H1 (cell line): ENCODE results near the gene CD34. TPM values are rescaled to one million over a fixed set of nuclear protein-coding genes. Genes with fewer than 3 reads are reported as not detected.

ENCODE experiments used
- CTCF ChIA-PET: fragments of 300-600 bp; sonication (Branson Sonifier 250); formaldehyde crosslinking; loops from one replicate; lab custom pipeline; 2021; ENCODE audit not compliant: partially characterized antibody; lab: Charles Lee
- POLR2A ChIA-PET: fragments of 300-600 bp; sonication (Branson Sonifier 250); formaldehyde crosslinking; loops from one replicate; lab custom pipeline; 2021; ENCODE audit warnings: inconsistent platforms; ENCODE audit not compliant: partially characterized antibody; lab: Charles Lee
- DNase-seq, 2 experiments: peaks; one replicate each; pipeline versions ENCODE4 v3.0.0 to v3.0.0-alpha.2; 2010 to 2022; ENCODE audit warnings: low spot score in 2 of 2, low read depth in 1 of 2, mixed read lengths in 1 of 2
- FAIRE-seq: peaks from 2 replicates; lab custom pipeline; 2011; peaks lifted over from hg19 to GRCh38; lab: Jason Lieb, UNC
- H2AFZ ChIP-seq: 2 replicates; pipeline ENCODE4 v1.8.1; 2012; ENCODE audit warnings: low read length, inconsistent platforms
- H2AK5ac ChIP-seq: 2 replicates; pipeline ENCODE4 v1.6.1; 2013; ENCODE audit warnings: low read depth, low read length
- H2BK120ac ChIP-seq: replicated peaks from 2 replicates; pipeline ENCODE3; 2013; ENCODE audit warnings: low read depth, low read length, inconsistent platforms
- H2BK12ac ChIP-seq: 2 replicates; pipeline ENCODE4 v1.6.1; 2013; ENCODE audit warnings: low read depth, low read length
- H2BK15ac ChIP-seq: 2 replicates; pipeline ENCODE4 v1.6.1; 2013; ENCODE audit warnings: low read length
- H2BK20ac ChIP-seq: 2 replicates; pipeline ENCODE4 v1.6.1; 2013; ENCODE audit warnings: low read length
- H2BK5ac ChIP-seq: 2 replicates; pipeline ENCODE4 v1.6.1; 2013; ENCODE audit warnings: low read depth, low read length
- H3K14ac ChIP-seq: 2 replicates; pipeline ENCODE4 v1.6.1; 2013; ENCODE audit warnings: inconsistent platforms; ENCODE audit not compliant: insufficient read length
- H3K18ac ChIP-seq: 2 replicates; pipeline ENCODE4 v1.6.1; 2013; ENCODE audit warnings: low read length; ENCODE audit errors: extremely low read depth
- H3K23ac ChIP-seq: 2 replicates; pipeline ENCODE4 v1.6.1; 2013; ENCODE audit warnings: inconsistent platforms; ENCODE audit not compliant: insufficient read length
- H3K23me2 ChIP-seq: 2 replicates; pipeline ENCODE4 v1.6.1; 2013; ENCODE audit warnings: low read depth, low read length
- H3K27ac ChIP-seq: 2 replicates; pipeline ENCODE4 v1.6.1; 2011; ENCODE audit warnings: low read depth, low read length, inconsistent platforms
- H3K27me3 ChIP-seq, 4 experiments: replicated peaks in 1 of 4; 1 replicate in 1 of 4; 2 replicates in 3 of 4; pipeline versions ENCODE4 v1.6.1 to v1.8.1; 2011 to 2013; ENCODE audit warnings: low read length in 3 of 4, mild to moderate bottlenecking in 3 of 4, inconsistent platforms in 2 of 4, mixed read lengths in 2 of 4, moderate library complexity in 1 of 4; ENCODE audit not compliant: control insufficient read depth in 3 of 4, insufficient read depth in 3 of 4; ENCODE audit errors: extremely low read depth in 1 of 4
- H3K36me3 ChIP-seq, 4 experiments: 2 replicates each; pipeline versions ENCODE4 v1.6.1 to v1.8.1; 2011 to 2013; ENCODE audit warnings: mild to moderate bottlenecking in 4 of 4, low read length in 3 of 4, moderate library complexity in 2 of 4, control low read depth in 1 of 4, inconsistent platforms in 1 of 4; ENCODE audit not compliant: insufficient read depth in 4 of 4, control insufficient read depth in 2 of 4
- H3K4ac ChIP-seq: replicated peaks from 2 replicates; pipeline ENCODE3; 2013; ENCODE audit warnings: low read length, low read depth, mixed read lengths, inconsistent platforms; ENCODE audit not compliant: insufficient read length
- H3K4me1 ChIP-seq, 4 experiments: replicated peaks in 1 of 4; 1 replicate in 1 of 4; 2 replicates in 3 of 4; pipeline versions ENCODE4 v1.6.1 to v1.8.1; 2011 to 2013; ENCODE audit warnings: low read length in 3 of 4, inconsistent platforms in 2 of 4, mixed read lengths in 1 of 4; ENCODE audit not compliant: insufficient read depth in 4 of 4, control insufficient read depth in 3 of 4
- H3K4me2 ChIP-seq, 2 experiments: 2 replicates each; pipeline versions ENCODE4 v1.6.1 to v1.8.1; 2011 to 2013; ENCODE audit warnings: low read depth in 2 of 2, low read length in 2 of 2, control low read depth in 1 of 2, inconsistent platforms in 1 of 2, mild to moderate bottlenecking in 1 of 2; ENCODE audit not compliant: insufficient read depth in 1 of 2
- H3K4me3 ChIP-seq, 4 experiments: fragments of 200-600, 300-600 bp in 1 of 4; sonication (generic), shearing (Covaris generic), sonication (Bioruptor Twin) in 1 of 4; 2 replicates each; pipeline versions ENCODE4 v1.5.1 to v1.8.1; 2011 to 2016; ENCODE audit warnings: low read length in 4 of 4, low read depth in 3 of 4, control low read depth in 2 of 4, inconsistent platforms in 2 of 4, mild to moderate bottlenecking in 2 of 4, mixed read lengths in 1 of 4, moderate library complexity in 1 of 4; ENCODE audit not compliant: insufficient read depth in 2 of 4; ENCODE audit errors: extremely low read depth in 1 of 4
- H3K56ac ChIP-seq: replicated peaks from 2 replicates; pipeline ENCODE3; 2013; ENCODE audit warnings: low read depth, mild to moderate bottlenecking, mixed read lengths, low read length, inconsistent platforms; ENCODE audit not compliant: insufficient read length
- H3K79me1 ChIP-seq: 2 replicates; pipeline ENCODE4 v1.6.1; 2013; ENCODE audit warnings: low read depth, low read length, control low read depth
- H3K79me2 ChIP-seq, 2 experiments: 2 replicates each; pipeline versions ENCODE4 v1.6.1 to v1.8.1; 2012 to 2013; ENCODE audit warnings: low read length in 2 of 2, mild to moderate bottlenecking in 2 of 2, inconsistent platforms in 1 of 2; ENCODE audit not compliant: insufficient read depth in 2 of 2, control insufficient read depth in 1 of 2
- H3K9ac ChIP-seq, 4 experiments: replicated peaks in 1 of 4; 1 replicate in 1 of 4; 2 replicates in 3 of 4; pipeline versions ENCODE4 v1.6.1 to v1.8.1; 2011 to 2013; ENCODE audit warnings: low read depth in 3 of 4, low read length in 3 of 4, control low read depth in 2 of 4, mild to moderate bottlenecking in 2 of 4, moderate library complexity in 2 of 4, inconsistent platforms in 1 of 4; ENCODE audit errors: extremely low read depth in 1 of 4
- H3K9me3 ChIP-seq, 2 experiments: 2 replicates each; pipeline versions ENCODE4 v1.6.1 to v1.8.1; 2012 to 2013; ENCODE audit warnings: mild to moderate bottlenecking in 2 of 2, moderate library complexity in 2 of 2, control low read depth in 1 of 2, inconsistent platforms in 1 of 2, low read depth in 1 of 2, low read length in 1 of 2, mixed read lengths in 1 of 2; ENCODE audit not compliant: insufficient read depth in 2 of 2
- H4K20me1 ChIP-seq, 2 experiments: replicated peaks in 1 of 2; 2 replicates each; pipeline versions ENCODE3 to v1.8.1; 2011 to 2013; ENCODE audit warnings: inconsistent platforms in 2 of 2, low read length in 2 of 2, mild to moderate bottlenecking in 1 of 2; ENCODE audit not compliant: insufficient read depth in 2 of 2, control insufficient read depth in 1 of 2
- H4K5ac ChIP-seq: 2 replicates; pipeline ENCODE4 v1.6.1; 2013; ENCODE audit warnings: low read length, low read depth, mixed read lengths, inconsistent platforms; ENCODE audit not compliant: insufficient read length
- H4K8ac ChIP-seq: 2 replicates; pipeline ENCODE4 v1.8.0; 2013; ENCODE audit warnings: mild to moderate bottlenecking, moderate library complexity, low read length, inconsistent platforms; ENCODE audit not compliant: insufficient read depth; ENCODE audit errors: extremely low read depth
- H4K91ac ChIP-seq: replicated peaks from 2 replicates; pipeline ENCODE3; 2013; ENCODE audit warnings: low read length, mixed read lengths, inconsistent platforms; ENCODE audit not compliant: insufficient read length
- CBX8 ChIP-seq: fragments of 300-800, 300-1000 bp; sonication (generic); IDR thresholded peaks from 2 replicates; pipeline ENCODE4 v1.7.1; 2016; ENCODE audit warnings: low read depth, low read length, borderline replicate concordance
- POU5F1 ChIP-seq: IDR thresholded peaks from 2 replicates; pipeline ENCODE4 v1.6.1; 2011; ENCODE audit warnings: low read depth, mild to moderate bottlenecking, low read length, moderate library complexity
- SP4 ChIP-seq: IDR thresholded peaks from 2 replicates; pipeline ENCODE4 v1.6.1; 2012; ENCODE audit warnings: low read length, inconsistent platforms
- WGBS, 2 experiments: shearing (Covaris generic) in 1 of 2; methylation state at CpG; one replicate each; pipeline versions ENCODE4 v1.1.6 to v1.1.7; 2013 to 2015; ENCODE audit warnings: low lambda C conversion rate in 2 of 2, mixed read lengths in 2 of 2, inconsistent platforms in 1 of 2, low coverage in 1 of 2, missing lambda C conversion rate in 1 of 2; ENCODE audit not compliant: insufficient replicate concordance in 2 of 2, insufficient coverage in 1 of 2, insufficient read length in 1 of 2; ENCODE audit errors: extremely low coverage in 1 of 2, missing lambda C conversion rate in 1 of 2; 5-methylcytosine and 5-hydroxymethylcytosine counted together
- polyA plus RNA-seq, 7 experiments: library from polyadenylated mRNA; depleted of rRNA in 3 of 7; stranded (reverse) in 5 of 7; unstranded in 2 of 7; fragments of >200 nt in 5 of 7; fragments of 200-250 nt in 2 of 7; gene quantifications; 1 replicate in 5 of 7; 2 replicates in 1 of 7; 4 replicates in 1 of 7; pipeline versions ENCODE4 v1.2.1 to v1.2.3, GENCODE V29; 2011 to 2013; ENCODE audit warnings: missing spikeins in 2 of 7, mixed read lengths in 2 of 7
- total RNA-seq: library from RNA; stranded (reverse); fragmentation: NEBNext Ultra II Directional; extraction: Animal tissue kit (Norgen Biotek cat#: 25700); gene quantifications from 2 replicates; pipeline ENCODE4 v1.2.1, GENCODE V29; 2021

The CD34 gene
- total and polyA plus RNA-seq, 2 of the 8 experiments (the other 6 are each of a cell fraction or from before 2014, with no cell fraction given) = 0.39 to 0.54 TPM

DNA sequence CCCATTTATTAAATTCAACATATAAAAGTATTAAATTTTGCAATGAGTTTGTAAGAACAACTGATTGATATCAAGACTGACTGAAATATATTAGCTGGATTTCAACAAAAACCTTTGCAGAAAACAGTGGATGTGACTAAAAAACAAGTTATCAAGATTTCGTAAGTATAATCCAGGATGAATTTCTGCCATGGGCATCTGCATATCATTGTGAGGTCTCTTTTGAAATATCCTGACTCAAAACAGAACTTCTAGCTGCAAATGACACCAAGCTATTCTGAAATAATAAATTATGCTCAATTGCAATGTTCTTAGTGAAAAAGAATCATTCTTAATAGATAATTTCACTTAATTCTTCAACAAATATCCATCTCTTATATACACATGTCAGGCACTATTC, 52.6 kb downstream of the CD34 start:
- Histone ChIP-seq H3K23me2 (no peaks in the 10 kb centered on the region), H3K56ac (no peak overlapping the region), H2BK5ac (no peak overlapping the region), H2AK5ac (no peak overlapping the region), H3K79me1 (no peaks in the 10 kb centered on the region), H3K36me3 (no peaks in the 10 kb centered on the region), H3K79me2 (no peaks in the 10 kb centered on the region), H3K4me1 (peaks cover 0 to 3% (median 0%) of the 10 kb centered on the region in 4 experiments; a peak in 2 of 7 replicates), H2BK20ac (no peak overlapping the region), H4K20me1 (no peaks in the 10 kb centered on the region), H2AFZ (no peak overlapping the region), H3K4ac (no peak overlapping the region), H4K8ac (no peak overlapping the region), H3K27ac (no peak overlapping the region), H3K9me3 (no peaks in the 10 kb centered on the region), H3K14ac (no peak overlapping the region), H2BK15ac (no peak overlapping the region), H3K4me3 (no peak overlapping the region), H4K91ac (no peak overlapping the region), H4K5ac (no peak overlapping the region), H3K18ac (no peak overlapping the region), H3K23ac (no peak overlapping the region), H3K27me3 (no peaks in the 10 kb centered on the region), H3K9ac (no peak overlapping the region)
- POLR2A ChIA-PET = no interaction called here
- CTCF ChIA-PET = interaction anchor here (3.1 kb wide), 1 partner anchor 11 kb away, joined by 15 read pairs; no protein-coding TSS in a partner anchor
- DNase-seq (no peak), FAIRE-seq (no peak)
- 96% methylated on average over 1 of the region's 1 CpG; no CpG with 5 or more reads in 1 of the 2 experiments for WGBS, 2 experiments
- TF ChIP-seq CBX8 (no peak), SP4 (no peak), POU5F1 (no peak)
- TF ChIP-seq, all 59 proteins: peak for 0
- Histone ChIP-seq H3K4me2 (no peak overlapping the region), H2BK12ac (no peak overlapping the region), H2BK120ac (no peak overlapping the region)
